ENCODE results near the gene RNF141.

Gene RNF141

DNA sequence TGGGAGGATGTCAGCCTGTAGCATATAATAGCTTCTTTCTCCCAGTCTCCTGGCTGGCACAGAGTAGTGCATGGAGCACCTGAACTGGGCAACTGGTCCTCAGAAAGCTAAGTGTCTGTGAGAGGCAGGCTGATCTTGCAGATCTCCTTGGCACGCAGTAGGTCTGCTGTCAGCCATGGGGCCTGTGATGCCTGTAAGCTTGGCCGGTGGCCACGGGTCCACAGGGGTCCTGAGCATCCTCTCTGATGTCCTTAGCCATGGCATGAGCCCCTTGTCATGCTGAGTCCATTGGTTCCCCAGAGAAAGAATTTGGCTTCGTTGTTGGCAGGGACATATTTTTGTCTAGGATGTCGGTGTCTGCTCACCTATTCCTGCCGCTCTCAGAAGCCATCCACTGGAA is 61.0 kb downstream of the RNF141 start:
- TF ChIP-seq, protein P1, sequence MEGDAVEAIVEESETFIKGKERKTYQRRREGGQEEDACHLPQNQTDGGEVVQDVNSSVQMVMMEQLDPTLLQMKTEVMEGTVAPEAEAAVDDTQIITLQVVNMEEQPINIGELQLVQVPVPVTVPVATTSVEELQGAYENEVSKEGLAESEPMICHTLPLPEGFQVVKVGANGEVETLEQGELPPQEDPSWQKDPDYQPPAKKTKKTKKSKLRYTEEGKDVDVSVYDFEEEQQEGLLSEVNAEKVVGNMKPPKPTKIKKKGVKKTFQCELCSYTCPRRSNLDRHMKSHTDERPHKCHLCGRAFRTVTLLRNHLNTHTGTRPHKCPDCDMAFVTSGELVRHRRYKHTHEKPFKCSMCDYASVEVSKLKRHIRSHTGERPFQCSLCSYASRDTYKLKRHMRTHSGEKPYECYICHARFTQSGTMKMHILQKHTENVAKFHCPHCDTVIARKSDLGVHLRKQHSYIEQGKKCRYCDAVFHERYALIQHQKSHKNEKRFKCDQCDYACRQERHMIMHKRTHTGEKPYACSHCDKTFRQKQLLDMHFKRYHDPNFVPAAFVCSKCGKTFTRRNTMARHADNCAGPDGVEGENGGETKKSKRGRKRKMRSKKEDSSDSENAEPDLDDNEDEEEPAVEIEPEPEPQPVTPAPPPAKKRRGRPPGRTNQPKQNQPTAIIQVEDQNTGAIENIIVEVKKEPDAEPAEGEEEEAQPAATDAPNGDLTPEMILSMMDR (IDR thresholded peaks at IDR 0.05; ENCODE audit: low read depth, low read length, missing control alignments): no peak
- DNase-seq (ENCODE audit: extremely low read depth, low read depth): no peak
- H3K4me3 ChIP-seq (replicated peaks; ENCODE audit: low read depth, low read length): no peak overlapping the region

DNA sequence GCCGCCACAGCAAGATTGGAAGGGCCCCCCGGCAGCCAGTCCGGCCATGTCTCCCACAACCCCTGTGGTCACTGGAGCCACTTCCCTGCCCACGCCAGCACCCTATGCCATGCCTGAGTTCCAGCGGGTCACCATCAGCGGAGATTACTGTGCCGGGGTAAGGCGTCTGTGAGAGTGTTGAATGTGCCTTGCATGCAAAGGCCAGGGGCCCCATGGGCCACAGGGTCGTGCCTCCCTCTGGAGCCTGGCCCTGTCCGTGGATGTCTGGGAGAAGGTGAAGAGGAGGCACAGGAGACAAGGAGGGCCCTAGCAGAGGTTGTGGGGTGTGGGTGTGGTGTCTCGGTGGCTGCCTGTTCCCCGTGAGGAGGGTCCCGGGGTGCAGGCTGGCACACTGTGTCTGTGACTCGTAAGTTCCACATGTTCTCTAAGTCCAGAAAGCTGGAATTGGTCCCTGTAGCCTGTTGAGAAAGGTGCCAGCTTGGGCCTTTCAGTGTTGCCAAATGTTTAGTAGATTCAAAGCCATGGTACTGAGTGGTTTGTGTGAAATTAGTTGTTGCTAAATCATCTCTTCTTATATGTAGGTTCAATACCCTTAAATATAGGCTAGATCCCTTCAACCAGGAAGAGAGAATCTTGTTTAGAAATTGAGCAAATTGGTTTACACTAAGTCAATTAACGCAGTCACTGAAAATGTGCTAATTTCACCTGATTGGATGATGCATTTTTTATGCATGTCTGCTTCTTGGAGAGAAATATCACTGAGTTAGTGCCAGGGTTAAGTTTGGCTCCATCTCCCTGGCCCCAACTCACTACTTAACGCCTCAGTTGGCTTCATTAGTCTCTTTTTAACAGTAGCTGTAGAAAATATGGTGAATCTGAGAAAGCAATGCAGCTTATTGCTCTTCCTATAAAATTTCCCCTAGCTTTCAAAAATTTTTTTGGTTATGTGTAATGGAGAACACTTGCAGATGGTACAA is 62.1 kb downstream of the RNF141 start:
- TF ChIP-seq, protein P1 (IDR thresholded peaks at IDR 0.05; ENCODE audit: low read depth, low read length, missing control alignments): no peak
- H3K4me3 ChIP-seq (replicated peaks; ENCODE audit: low read depth, low read length): no peak overlapping the region
- no peak for DNase-seq (ENCODE audit: extremely low read depth, low read depth)

DNA sequence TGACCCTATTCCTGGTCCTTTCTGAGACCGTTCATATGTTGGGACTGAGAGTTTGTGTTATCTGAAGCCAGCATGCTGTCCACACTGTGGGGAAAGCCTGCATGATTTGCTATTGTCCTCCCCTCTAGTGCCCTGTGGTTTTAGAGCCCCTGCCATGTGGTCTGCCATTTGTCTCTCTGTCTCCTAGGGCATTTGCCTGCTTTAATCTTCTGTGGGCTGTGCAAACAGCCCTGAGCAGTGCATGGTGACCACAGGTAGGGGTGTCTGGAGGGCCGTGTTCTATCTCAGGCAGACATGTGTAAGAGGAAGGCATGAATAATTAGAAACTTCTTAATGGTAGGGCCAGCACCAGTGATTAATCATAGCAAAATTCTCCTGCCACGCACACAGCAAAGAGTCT is 62.9 kb downstream of the RNF141 start:
- DNase-seq (ENCODE audit: extremely low read depth, low read depth): no peak
- TF ChIP-seq, protein P1 (IDR thresholded peaks at IDR 0.05; ENCODE audit: low read depth, low read length, missing control alignments): no peak

DNA sequence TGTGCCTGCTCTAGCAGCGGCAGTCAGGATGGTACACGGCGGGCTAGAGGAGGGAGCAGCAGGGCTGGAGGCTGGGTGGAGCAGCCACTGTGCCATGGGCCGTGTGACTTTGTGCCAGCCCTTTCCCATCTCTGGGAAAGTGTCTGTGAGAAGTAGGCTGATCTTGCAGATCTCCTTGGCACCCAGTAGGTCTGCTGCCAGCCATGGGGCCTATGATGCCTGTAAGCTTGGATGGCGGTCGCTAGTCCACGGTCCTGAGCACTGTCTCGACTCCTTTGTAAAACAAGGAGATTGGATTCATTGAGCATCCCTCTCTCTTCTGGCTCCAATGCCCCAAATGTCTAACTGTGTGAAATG is 63.3 kb downstream of the RNF141 start:
- no peak overlapping the region for H3K4me3 ChIP-seq (replicated peaks; ENCODE audit: low read depth, low read length)
- DNase-seq (ENCODE audit: extremely low read depth, low read depth): no peak
- TF ChIP-seq, protein P1 (IDR thresholded peaks at IDR 0.05; ENCODE audit: low read depth, low read length, missing control alignments): no peak

More for the DNA sequence above, 62.9 kb downstream of the RNF141 start:
- no peak overlapping the region for H3K4me3 ChIP-seq (replicated peaks; ENCODE audit: low read depth, low read length)

DNA sequence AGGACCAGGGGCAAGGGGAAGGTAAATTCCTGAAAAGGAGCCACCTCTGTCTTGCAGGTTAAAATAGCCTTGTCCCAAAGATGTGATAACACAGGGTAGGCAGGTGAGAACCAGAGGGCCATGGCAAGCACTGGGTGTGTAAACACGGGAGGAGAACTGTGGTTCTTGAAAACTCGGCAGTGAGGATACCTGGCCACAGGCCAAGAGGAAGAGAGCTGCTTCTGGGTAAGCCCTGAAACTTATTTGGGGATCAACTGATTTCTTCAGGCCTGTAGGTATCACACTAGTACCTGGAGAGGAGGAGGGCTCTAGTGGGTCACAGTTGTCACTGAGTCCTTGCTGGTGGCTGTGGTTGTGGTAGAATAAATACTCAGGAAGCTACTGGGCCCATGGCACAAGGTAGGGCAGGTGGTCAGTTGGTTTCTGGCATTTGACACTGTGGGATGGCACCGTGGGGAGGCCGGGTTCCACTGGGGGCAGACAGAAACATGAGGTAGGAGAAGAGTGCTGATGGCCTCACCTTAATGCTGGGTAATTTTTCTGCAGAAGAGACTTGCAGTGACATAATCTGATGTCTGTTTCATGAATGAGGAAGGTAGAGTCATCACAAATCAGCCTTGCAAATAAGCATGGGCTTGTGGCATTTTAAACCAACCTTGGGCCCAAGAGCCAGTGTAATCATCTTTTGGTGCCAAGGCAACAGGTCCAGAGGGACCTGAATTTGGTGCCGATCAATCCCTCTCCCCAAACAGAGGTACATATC is 63.9 kb downstream of the RNF141 start:
- TF ChIP-seq, protein P1 (IDR thresholded peaks at IDR 0.05; ENCODE audit: low read depth, low read length, missing control alignments): no peak
- no peak overlapping the region for H3K4me3 ChIP-seq (replicated peaks; ENCODE audit: low read depth, low read length)
- DNase-seq (ENCODE audit: extremely low read depth, low read depth): no peak

GRCh38 chr11:10476342-10476741 is 64.6 kb downstream of the RNF141 start:
- TF ChIP-seq, protein P1 (IDR thresholded peaks at IDR 0.05; ENCODE audit: low read depth, low read length, missing control alignments): no peak
- H3K4me3 ChIP-seq (replicated peaks; ENCODE audit: low read depth, low read length): no peak overlapping the region
- DNase-seq (ENCODE audit: extremely low read depth, low read depth): no peak

All from HFF-Myc (cell line).